ENCODE results near the gene CRYAB.

DNA sequence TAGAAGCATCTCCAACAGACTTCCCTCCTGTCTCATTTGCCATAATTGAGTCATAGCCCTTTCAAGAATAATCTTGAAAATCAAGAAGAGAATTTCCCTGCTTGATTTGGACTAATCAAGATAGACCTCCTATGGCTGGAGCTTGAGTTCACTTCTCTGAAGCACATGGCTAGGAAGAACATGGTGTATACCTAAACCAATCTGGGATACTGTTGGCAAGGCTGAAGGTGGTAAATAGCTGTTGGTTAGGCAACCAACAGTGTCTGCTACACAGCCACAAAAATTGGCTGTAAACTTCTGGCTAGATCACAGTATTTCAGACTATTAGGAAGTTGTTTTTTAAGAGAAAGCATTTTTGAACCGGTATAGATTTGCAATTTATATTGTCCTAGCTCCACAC is 4.9 kb downstream of the CRYAB start:
- TF ChIP-seq CTCF (IDR thresholded peaks at IDR 0.05) = no peak
- TF ChIP-seq POLR2A (IDR thresholded peaks at IDR 0.05) = no peak
- no peak for TF ChIP-seq EP300 (IDR thresholded peaks at IDR 0.05)

Measured in stomach (tissue), 4 donors.